ENCODE results near the gene RAB11B.
"Not testable (repeated sequence)": the region's sequence is repeated elsewhere in the genome, so short reads cannot be mapped to it uniquely, and the experiment has no call there.

The RAB11B gene

DNA sequence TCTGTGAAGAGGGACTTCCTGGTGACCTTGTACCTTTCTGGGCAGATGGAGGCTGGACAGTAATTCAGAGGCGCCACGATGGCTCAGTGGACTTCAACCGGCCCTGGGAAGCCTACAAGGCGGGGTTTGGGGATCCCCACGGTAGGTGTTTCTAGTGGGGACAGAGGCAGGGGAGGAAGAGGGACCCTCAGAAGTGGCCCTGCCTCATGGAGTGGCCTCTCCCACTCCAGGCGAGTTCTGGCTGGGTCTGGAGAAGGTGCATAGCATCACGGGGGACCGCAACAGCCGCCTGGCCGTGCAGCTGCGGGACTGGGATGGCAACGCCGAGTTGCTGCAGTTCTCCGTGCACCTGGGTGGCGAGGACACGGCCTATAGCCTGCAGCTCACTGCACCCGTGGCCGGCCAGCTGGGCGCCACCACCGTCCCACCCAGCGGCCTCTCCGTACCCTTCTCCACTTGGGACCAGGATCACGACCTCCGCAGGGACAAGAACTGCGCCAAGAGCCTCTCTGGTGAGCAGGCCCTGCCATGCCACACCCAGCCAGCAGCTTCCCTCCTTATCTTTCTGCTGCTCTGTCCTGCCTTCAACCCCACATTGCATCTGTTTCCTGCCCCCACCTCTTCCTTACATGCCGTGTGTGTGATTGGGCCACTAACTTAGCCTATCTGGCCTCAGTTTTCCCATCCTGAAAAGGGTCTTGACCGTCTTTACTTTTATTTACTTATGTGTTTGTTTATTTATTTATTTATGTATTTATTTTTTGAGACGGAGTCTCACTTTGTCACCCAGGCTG, 19.0 kb upstream of the RAB11B start:
- Histone ChIP-seq H3K9me2 (replicated peaks; ENCODE audit: low read depth, low read length) (no peaks in the 10 kb centered on the region), H3F3A (ENCODE audit: low read depth) (no peaks in the 10 kb centered on the region), H3K9ac (ENCODE audit: low read depth, low read length, poor library complexity, severe bottlenecking) (peak overlapping the region; percentile 12), H3K79me2 (ENCODE audit: insufficient read depth, low read length) (no peaks in the 10 kb centered on the region), H2AFZ (ENCODE audit: low read length) (no peak overlapping the region), H3K4me2 (ENCODE audit: low read depth, low read length, poor library complexity, severe bottlenecking) (no peak overlapping the region), H3K27me3 (ENCODE audit: insufficient read depth, low read length, poor library complexity, severe bottlenecking) (no peaks in the 10 kb centered on the region), H3K36me3 (ENCODE audit: insufficient read depth, low read length) (no peaks in the 10 kb centered on the region), H4K20me1 (ENCODE audit: insufficient read depth, low read length, poor library complexity, severe bottlenecking) (no peaks in the 10 kb centered on the region), H3K4me3 (ENCODE audit: low read length, poor library complexity, severe bottlenecking) (no peak overlapping the region), H3K9me3 (ENCODE audit: insufficient read depth, low read depth, low read length) (no peaks in the 10 kb centered on the region), H3K4me1 (ENCODE audit: insufficient read depth, low read length, poor library complexity, severe bottlenecking) (no peaks in the 10 kb centered on the region)
- TF ChIP-seq, protein P1, sequence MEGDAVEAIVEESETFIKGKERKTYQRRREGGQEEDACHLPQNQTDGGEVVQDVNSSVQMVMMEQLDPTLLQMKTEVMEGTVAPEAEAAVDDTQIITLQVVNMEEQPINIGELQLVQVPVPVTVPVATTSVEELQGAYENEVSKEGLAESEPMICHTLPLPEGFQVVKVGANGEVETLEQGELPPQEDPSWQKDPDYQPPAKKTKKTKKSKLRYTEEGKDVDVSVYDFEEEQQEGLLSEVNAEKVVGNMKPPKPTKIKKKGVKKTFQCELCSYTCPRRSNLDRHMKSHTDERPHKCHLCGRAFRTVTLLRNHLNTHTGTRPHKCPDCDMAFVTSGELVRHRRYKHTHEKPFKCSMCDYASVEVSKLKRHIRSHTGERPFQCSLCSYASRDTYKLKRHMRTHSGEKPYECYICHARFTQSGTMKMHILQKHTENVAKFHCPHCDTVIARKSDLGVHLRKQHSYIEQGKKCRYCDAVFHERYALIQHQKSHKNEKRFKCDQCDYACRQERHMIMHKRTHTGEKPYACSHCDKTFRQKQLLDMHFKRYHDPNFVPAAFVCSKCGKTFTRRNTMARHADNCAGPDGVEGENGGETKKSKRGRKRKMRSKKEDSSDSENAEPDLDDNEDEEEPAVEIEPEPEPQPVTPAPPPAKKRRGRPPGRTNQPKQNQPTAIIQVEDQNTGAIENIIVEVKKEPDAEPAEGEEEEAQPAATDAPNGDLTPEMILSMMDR (conservative IDR thresholded peaks at IDR 0.05; ENCODE audit: low read length) = no peak
- no peak for TF ChIP-seq EZH2phosphoT487 (IDR thresholded peaks at IDR 0.05; ENCODE audit: borderline replicate concordance)

DNA sequence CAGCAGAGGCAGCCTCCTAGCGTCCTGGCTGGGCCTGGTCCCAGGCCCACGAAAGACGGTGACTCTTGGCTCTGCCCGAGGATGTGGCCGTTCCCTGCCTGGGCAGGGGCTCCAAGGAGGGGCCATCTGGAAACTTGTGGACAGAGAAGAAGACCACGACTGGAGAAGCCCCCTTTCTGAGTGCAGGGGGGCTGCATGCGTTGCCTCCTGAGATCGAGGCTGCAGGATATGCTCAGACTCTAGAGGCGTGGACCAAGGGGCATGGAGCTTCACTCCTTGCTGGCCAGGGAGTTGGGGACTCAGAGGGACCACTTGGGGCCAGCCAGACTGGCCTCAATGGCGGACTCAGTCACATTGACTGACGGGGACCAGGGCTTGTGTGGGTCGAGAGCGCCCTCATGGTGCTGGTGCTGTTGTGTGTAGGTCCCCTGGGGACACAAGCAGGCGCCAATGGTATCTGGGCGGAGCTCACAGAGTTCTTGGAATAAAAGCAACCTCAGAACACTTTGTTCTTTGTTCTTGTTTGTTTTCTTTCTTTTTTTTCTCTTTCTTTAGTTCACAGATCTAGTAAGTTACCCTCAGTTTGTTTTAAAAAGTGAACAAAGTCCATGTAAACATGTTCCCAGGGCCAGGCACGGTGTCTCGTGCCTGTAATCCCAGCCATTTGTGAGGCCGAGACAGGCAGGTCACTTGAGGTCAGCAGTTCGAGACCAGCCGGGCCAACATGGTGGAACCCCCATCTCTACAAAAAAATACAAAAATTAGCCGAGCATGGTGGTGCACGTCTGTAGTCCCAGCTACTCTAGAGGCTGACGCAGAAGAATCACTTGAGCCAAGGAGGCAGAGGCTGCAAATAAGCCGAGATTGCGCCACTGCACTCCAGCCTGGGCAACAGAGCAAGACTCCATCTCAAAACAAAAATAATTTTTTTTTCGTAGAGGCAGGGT, 16.0 kb upstream of the RAB11B start:
- no peak for TF ChIP-seq EZH2phosphoT487 (IDR thresholded peaks at IDR 0.05; ENCODE audit: borderline replicate concordance)
- TF ChIP-seq, protein P1 (conservative IDR thresholded peaks at IDR 0.05; ENCODE audit: low read length) = no peak
- Histone ChIP-seq H3K4me1 (ENCODE audit: insufficient read depth, low read length, poor library complexity, severe bottlenecking) (no peaks in the 10 kb centered on the region), H3K36me3 (ENCODE audit: insufficient read depth, low read length) (no peaks in the 10 kb centered on the region), H3K79me2 (ENCODE audit: insufficient read depth, low read length) (no peaks in the 10 kb centered on the region), H3K4me2 (ENCODE audit: low read depth, low read length, poor library complexity, severe bottlenecking) (no peak overlapping the region), H3K9me3 (ENCODE audit: insufficient read depth, low read depth, low read length) (no peaks in the 10 kb centered on the region), H3K9ac (ENCODE audit: low read depth, low read length, poor library complexity, severe bottlenecking) (no peak overlapping the region), H4K20me1 (ENCODE audit: insufficient read depth, low read length, poor library complexity, severe bottlenecking) (no peaks in the 10 kb centered on the region), H3K9me2 (replicated peaks; ENCODE audit: low read depth, low read length) (no peaks in the 10 kb centered on the region), H3F3A (ENCODE audit: low read depth) (no peaks in the 10 kb centered on the region), H3K27me3 (ENCODE audit: insufficient read depth, low read length, poor library complexity, severe bottlenecking) (no peaks in the 10 kb centered on the region), H3K4me3 (ENCODE audit: low read length, poor library complexity, severe bottlenecking) (no peak overlapping the region), H2AFZ (ENCODE audit: low read length) (no peak overlapping the region)

DNA sequence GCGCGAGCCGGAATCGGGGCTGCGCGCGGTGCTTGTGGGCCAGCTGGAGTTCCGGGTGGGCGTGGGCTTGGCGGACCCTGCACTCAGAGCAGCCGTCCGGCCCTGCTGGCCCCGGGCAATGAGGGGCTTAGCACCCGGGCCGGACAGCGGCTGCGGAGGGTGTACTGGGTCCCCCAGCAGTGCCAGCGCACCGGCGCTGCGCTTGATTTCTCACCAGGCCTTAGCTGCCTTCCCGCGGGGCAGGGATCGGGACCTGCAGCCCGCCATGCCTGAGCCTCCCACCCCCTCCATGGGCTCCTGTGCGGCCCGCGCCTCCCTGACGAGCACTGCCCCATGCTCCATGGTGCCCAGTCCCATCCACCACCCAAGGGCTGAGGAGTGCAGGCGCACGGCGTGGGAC, 14.4 kb upstream of the RAB11B start:
- not testable (repeated sequence) for H3K9me2 ChIP-seq (replicated peaks; ENCODE audit: low read depth, low read length); H3K9ac ChIP-seq (ENCODE audit: low read depth, low read length, poor library complexity, severe bottlenecking); H3K9me3 ChIP-seq (ENCODE audit: insufficient read depth, low read depth, low read length); H3K27me3 ChIP-seq (ENCODE audit: insufficient read depth, low read length, poor library complexity, severe bottlenecking); H3K79me2 ChIP-seq (ENCODE audit: insufficient read depth, low read length); H3F3A ChIP-seq (ENCODE audit: low read depth); H3K4me2 ChIP-seq (ENCODE audit: low read depth, low read length, poor library complexity, severe bottlenecking); H4K20me1 ChIP-seq (ENCODE audit: insufficient read depth, low read length, poor library complexity, severe bottlenecking); H3K36me3 ChIP-seq (ENCODE audit: insufficient read depth, low read length); H3K4me1 ChIP-seq (ENCODE audit: insufficient read depth, low read length, poor library complexity, severe bottlenecking); H2AFZ ChIP-seq (ENCODE audit: low read length); H3K4me3 ChIP-seq (ENCODE audit: low read length, poor library complexity, severe bottlenecking)

DNA sequence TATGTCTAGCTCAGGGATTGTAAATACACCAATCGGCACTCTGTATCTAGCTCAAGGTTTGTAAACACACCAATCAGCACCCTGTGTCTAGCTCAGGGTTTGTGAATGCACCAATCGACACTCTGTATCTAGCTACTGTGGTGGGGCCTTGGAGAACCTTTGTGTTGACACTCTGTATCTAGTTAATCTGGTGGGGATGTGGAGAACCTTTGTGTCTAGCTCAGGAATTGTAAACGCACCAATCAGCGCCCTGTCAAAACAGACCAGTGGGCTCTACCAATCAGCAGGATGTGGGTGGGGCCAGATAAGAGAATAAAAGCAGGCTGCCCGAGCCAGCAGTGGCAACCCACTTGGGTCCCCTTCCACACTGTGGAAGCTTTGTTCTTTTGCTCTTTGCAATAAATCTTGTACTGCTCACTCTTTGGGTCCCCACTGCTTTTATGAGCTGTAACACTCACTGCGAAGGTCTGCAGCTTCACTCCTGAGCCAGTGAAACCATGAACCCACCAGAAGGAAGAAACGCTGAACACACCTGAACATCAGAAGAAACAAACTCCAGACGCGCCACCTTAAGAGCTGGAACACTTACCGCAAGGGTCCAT, 13.7 kb upstream of the RAB11B start:
- H3K79me2 ChIP-seq (ENCODE audit: insufficient read depth, low read length); H3K4me3 ChIP-seq (ENCODE audit: low read length, poor library complexity, severe bottlenecking); H4K20me1 ChIP-seq (ENCODE audit: insufficient read depth, low read length, poor library complexity, severe bottlenecking); H3K4me2 ChIP-seq (ENCODE audit: low read depth, low read length, poor library complexity, severe bottlenecking); H3K36me3 ChIP-seq (ENCODE audit: insufficient read depth, low read length); H3F3A ChIP-seq (ENCODE audit: low read depth); H3K9me2 ChIP-seq (replicated peaks; ENCODE audit: low read depth, low read length); H2AFZ ChIP-seq (ENCODE audit: low read length); H3K9me3 ChIP-seq (ENCODE audit: insufficient read depth, low read depth, low read length); H3K9ac ChIP-seq (ENCODE audit: low read depth, low read length, poor library complexity, severe bottlenecking); H3K27me3 ChIP-seq (ENCODE audit: insufficient read depth, low read length, poor library complexity, severe bottlenecking); H3K4me1 ChIP-seq (ENCODE audit: insufficient read depth, low read length, poor library complexity, severe bottlenecking): not testable (repeated sequence)

All from Loucy (cell line).